Measurements from ENCODE around the gene TSPAN4. TPM values are rescaled to one million over a fixed set of nuclear protein-coding genes. Genes with fewer than 3 reads are reported as not detected.

TSPAN4 gene
- total RNA-seq, 1 donor from 2014 or later, result 77.9 TPM

- Histone ChIP-seq H3K36me3 (ENCODE audit: control insufficient read depth, insufficient read depth, low read length) (peaks cover 3% of the 10 kb centered on the region), H3K4me3 (ENCODE audit: low read depth, low read length) (no peak overlapping the region), H3K27me3 (ENCODE audit: control insufficient read depth, insufficient read depth, low read length) (no peaks in the 10 kb centered on the region)
- no peak for DNase-seq (ENCODE audit: low read depth)
- no peak for TF ChIP-seq CTCF (IDR thresholded peaks at IDR 0.05; ENCODE audit: insufficient read depth, low read length, poor library complexity, severe bottlenecking)
Observed at GRCh38 chr11:882596-882995, 39.9 kb downstream of the TSPAN4 start.

GRCh38 chr11:883527-883926 is 40.9 kb downstream of the TSPAN4 start:
- H3K27me3 ChIP-seq (ENCODE audit: control insufficient read depth, insufficient read depth, low read length), result no peaks in the 10 kb centered on the region
- no peak for TF ChIP-seq CTCF (IDR thresholded peaks at IDR 0.05; ENCODE audit: insufficient read depth, low read length, poor library complexity, severe bottlenecking)
- peaks cover 3% of the 10 kb centered on the region for H3K36me3 ChIP-seq (ENCODE audit: control insufficient read depth, insufficient read depth, low read length)

GRCh38 chr11:884578-885070 is 42.0 kb downstream of the TSPAN4 start:
- Histone ChIP-seq H3K4me3 (ENCODE audit: low read depth, low read length) (no peak overlapping the region), H3K36me3 (ENCODE audit: control insufficient read depth, insufficient read depth, low read length) (peaks cover 3% of the 10 kb centered on the region), H3K27me3 (ENCODE audit: control insufficient read depth, insufficient read depth, low read length) (no peaks in the 10 kb centered on the region)
- no peak for DNase-seq (ENCODE audit: low read depth)
- TF ChIP-seq CTCF (IDR thresholded peaks at IDR 0.05; ENCODE audit: insufficient read depth, low read length, poor library complexity, severe bottlenecking), result no peak

More at GRCh38 chr11:883527-883926, 40.9 kb downstream of the TSPAN4 start:
- DNase-seq (ENCODE audit: low read depth), result no peak
- H3K4me3 ChIP-seq (ENCODE audit: low read depth, low read length), result no peak overlapping the region

- H3K36me3 ChIP-seq (ENCODE audit: control insufficient read depth, insufficient read depth, low read length), result peaks cover 2% of the 10 kb centered on the region
- TF ChIP-seq CTCF (IDR thresholded peaks at IDR 0.05; ENCODE audit: insufficient read depth, low read length, poor library complexity, severe bottlenecking), result no peak
Observed at GRCh38 chr11:886568-886967, 43.9 kb downstream of the TSPAN4 start.

GRCh38 chr11:887589-887988 is 44.9 kb downstream of the TSPAN4 start:
- Histone ChIP-seq H3K4me3 (ENCODE audit: low read depth, low read length) (no peak overlapping the region), H3K36me3 (ENCODE audit: control insufficient read depth, insufficient read depth, low read length) (peaks cover 2% of the 10 kb centered on the region), H3K27me3 (ENCODE audit: control insufficient read depth, insufficient read depth, low read length) (no peaks in the 10 kb centered on the region)
- no peak for DNase-seq (ENCODE audit: low read depth)
- no peak for TF ChIP-seq CTCF (IDR thresholded peaks at IDR 0.05; ENCODE audit: insufficient read depth, low read length, poor library complexity, severe bottlenecking)

More at GRCh38 chr11:886568-886967, 43.9 kb downstream of the TSPAN4 start:
- H3K27me3 ChIP-seq (ENCODE audit: control insufficient read depth, insufficient read depth, low read length), result no peaks in the 10 kb centered on the region
- no peak overlapping the region for H3K4me3 ChIP-seq (ENCODE audit: low read depth, low read length)
- DNase-seq (ENCODE audit: low read depth), result no peak
